ENCODE data around the gene FAM184B. TPM values are rescaled to one million over a fixed set of nuclear protein-coding genes. Genes with fewer than 3 reads are reported as not detected.

Gene FAM184B
- total RNA-seq, 4 donors from 2014 or later = not detected

DNA sequence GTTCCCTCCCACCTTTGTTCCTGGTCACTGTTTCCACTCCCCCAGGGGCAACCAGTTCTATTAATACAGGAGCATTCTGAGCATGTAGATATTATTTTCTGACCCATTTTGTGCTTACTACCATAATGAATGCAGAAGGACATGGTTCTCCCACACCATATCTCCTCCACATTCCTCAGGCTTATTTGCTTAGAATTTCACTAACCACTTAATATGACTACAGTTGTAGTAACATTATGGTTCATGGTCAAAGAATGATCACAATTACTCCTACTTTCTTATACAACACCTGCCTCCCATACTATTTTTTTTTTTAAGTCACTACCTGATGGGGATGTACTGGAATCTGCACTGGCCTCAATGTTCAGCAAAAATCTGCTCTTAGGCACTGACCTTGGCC, 7.5 kb upstream of the FAM184B start:
- TF ChIP-seq, protein P1, sequence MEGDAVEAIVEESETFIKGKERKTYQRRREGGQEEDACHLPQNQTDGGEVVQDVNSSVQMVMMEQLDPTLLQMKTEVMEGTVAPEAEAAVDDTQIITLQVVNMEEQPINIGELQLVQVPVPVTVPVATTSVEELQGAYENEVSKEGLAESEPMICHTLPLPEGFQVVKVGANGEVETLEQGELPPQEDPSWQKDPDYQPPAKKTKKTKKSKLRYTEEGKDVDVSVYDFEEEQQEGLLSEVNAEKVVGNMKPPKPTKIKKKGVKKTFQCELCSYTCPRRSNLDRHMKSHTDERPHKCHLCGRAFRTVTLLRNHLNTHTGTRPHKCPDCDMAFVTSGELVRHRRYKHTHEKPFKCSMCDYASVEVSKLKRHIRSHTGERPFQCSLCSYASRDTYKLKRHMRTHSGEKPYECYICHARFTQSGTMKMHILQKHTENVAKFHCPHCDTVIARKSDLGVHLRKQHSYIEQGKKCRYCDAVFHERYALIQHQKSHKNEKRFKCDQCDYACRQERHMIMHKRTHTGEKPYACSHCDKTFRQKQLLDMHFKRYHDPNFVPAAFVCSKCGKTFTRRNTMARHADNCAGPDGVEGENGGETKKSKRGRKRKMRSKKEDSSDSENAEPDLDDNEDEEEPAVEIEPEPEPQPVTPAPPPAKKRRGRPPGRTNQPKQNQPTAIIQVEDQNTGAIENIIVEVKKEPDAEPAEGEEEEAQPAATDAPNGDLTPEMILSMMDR (IDR thresholded peaks at IDR 0.05; ENCODE audit: low read depth) = no peak

GRCh38 chr4:17787315-17787714, 5.9 kb upstream of the FAM184B start:
- TF ChIP-seq, protein P1 (IDR thresholded peaks at IDR 0.05; ENCODE audit: low read depth) = no peak

DNA sequence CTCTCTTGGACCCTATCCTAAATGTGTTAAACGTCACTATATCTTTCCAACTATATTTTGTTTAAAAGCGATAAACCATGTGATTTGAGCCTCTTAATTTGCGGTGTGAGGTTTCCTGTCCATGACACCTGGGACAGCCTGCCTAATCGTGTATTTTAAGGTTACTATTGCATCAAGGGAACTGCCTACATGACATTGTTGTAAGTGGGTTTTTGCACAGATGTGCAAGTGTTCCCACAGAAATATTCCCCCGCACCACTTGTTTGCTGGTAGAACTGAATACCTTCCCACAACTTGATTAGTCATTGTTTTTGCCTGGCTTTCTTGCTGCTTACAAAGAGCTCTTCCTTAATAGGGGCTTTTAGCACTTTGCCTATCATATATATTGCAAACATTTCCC, 5.1 kb upstream of the FAM184B start:
- TF ChIP-seq, protein P1 (IDR thresholded peaks at IDR 0.05; ENCODE audit: low read depth) = no peak

- TF ChIP-seq, protein P1 (IDR thresholded peaks at IDR 0.05; ENCODE audit: low read depth) = no peak
Observed at GRCh38 chr4:17785858-17786257, 4.4 kb upstream of the FAM184B start.

DNA sequence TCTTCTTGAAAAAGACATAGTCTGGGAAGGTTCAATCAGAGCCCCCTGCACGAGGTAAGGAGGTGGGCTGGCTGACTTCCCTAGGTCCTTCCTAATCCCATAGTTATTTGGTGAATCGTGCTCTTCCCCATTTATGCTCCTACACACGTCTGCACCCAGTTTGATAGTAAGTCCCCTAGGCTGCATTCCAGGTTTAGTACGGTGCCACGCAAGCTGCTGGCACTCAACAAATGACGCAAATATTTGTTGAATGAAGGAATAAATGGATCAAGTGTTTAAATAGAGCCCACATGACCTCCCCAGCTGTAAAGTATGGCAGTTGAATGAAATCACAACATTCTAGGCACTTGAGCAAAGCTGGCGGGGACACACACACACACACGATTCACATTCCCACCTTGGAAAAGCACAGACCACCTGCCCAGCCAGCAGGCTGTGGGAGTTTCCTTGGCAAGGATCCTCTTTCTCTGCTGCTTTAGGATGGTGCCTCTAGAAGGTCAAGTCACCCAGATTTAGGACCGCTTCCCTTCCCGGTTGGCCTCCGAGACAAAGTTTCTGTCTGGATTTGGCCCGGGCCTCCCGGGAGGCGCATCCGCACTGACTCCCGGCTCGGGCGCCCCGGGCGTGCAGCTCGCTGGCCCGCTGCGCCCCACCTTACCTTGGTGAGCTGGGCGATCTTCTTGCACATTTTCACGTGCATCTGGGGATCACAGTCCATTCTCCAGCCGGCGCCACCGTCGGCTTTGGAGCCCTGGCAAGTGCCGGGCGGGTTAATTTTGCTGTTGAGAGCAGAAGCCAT, 721 bp downstream of the FAM184B start:
- TF ChIP-seq, protein P1 (IDR thresholded peaks at IDR 0.05; ENCODE audit: low read depth) = no peak

- TF ChIP-seq, protein P1 (IDR thresholded peaks at IDR 0.05; ENCODE audit: low read depth) = no peak
Observed at GRCh38 chr4:17778431-17778830, 3.0 kb downstream of the FAM184B start.

GRCh38 chr4:17773135-17773698, 8.2 kb downstream of the FAM184B start:
- TF ChIP-seq, protein P1 (IDR thresholded peaks at IDR 0.05; ENCODE audit: low read depth) = no peak

Measured in subcutaneous adipose tissue (tissue), 4 donors.